ENCODE measurements around the gene ZNF468. TPM values are rescaled to one million over a fixed set of nuclear protein-coding genes. Genes with fewer than 3 reads are reported as not detected.
"Not testable (repeated sequence)": the region's sequence is repeated elsewhere in the genome, so short reads cannot be mapped to it uniquely, and the experiment has no call there.

The ZNF468 gene
- polyA plus RNA-seq, 1 experiment = 19.1 TPM

DNA sequence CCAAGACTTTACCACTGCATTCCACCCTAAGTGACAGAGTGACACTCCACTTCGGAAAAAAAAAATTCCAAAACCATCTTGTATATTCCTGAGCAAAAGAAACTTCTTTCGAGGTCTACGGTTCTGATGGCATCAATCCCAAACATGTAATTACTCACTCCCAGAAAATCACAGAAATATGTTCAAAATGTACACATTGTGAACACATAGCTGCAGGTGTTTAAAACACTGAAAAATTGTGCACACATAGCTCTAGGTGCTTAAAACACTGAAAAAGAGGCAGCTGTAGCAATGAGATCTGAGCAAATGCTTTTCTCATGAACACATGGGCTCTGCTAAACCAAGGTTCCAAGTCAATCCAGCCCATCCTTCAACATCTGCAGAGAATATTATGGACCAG, 14.0 kb upstream of the ZNF468 start:
- POLR2A ChIA-PET = no interaction called here
- H3K27me3 ChIP-seq (ENCODE audit: control insufficient read depth, insufficient read depth, low read length) = no peaks in the 10 kb centered on the region
- no peak overlapping the region for H3K4me3 ChIP-seq (ENCODE audit: low read depth, low read length)
- CTCF ChIA-PET = no interaction called here
- H3K9me3 ChIP-seq (ENCODE audit: control insufficient read depth, insufficient read depth, low read length) = peaks cover 16% of the 10 kb centered on the region
- no peak overlapping the region for H3K27ac ChIP-seq (ENCODE audit: low read depth, low read length)
- no peak for TF ChIP-seq CTCF (IDR thresholded peaks at IDR 0.05; ENCODE audit: low read depth, low read length)
- no peak for DNase-seq (ENCODE audit: low read depth, low spot score)

- H3K27ac ChIP-seq (ENCODE audit: low read depth, low read length); POLR2A ChIA-PET; CTCF ChIA-PET: not testable (repeated sequence)
Measured at GRCh38 chr19:52868031-52868430, 10.6 kb upstream of the ZNF468 start.

DNA sequence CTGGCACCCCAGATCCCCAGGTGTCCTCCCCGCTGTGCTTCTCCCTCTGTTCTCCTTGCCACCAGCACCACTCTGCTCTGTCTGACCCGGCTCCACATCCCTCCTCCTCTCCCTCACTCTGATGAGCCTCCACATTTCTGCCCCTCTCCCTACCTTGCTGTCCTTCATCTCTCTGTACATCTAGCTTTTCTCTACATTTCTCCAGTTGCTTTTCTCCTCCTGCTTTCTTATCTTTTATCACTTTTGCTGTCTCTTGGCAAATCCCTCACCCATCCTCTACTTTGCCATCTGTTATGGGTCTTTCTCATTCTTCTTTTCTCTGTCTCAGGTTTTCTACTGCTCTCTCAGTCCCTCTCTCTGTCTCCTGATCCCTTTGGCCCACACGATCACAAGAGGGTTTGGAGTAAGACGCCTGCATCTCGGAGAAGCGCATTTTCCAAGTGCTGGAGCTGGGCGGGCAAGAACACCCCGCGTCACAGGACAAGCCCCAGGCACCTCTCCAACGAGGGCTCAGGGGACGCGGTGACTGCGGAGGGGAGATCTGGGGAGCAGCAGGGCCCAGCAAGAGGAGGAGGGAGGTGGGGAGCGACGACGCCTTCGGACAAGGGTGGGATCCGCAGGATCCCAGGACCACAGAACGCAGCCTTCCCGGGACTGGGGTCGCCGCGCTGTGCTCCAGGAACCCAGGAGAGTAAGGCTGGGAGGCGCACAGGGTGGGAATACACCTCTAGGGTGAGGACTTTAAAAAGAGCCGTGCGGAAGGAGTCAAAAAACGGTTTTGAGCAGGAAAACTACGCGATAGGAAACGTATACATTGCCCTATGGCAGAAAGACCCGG, 660 bp downstream of the ZNF468 start:
- CTCF ChIA-PET; H3K9me3 ChIP-seq (ENCODE audit: control insufficient read depth, insufficient read depth, low read length); H3K27me3 ChIP-seq (ENCODE audit: control insufficient read depth, insufficient read depth, low read length); DNase-seq (ENCODE audit: low read depth, low spot score): not testable (repeated sequence)
- Histone ChIP-seq H3K4me3 (ENCODE audit: low read depth, low read length) (peak overlapping the region; percentile 73), H3K27ac (ENCODE audit: low read depth, low read length) (peak overlapping the region; percentile 83)
- POLR2A ChIA-PET = interaction anchor here (0.7 kb wide), 1 partner anchor 87 kb away, joined by 3 read pairs; no protein-coding TSS in a partner anchor

More at GRCh38 chr19:52868031-52868430, 10.6 kb upstream of the ZNF468 start:
- peaks cover 20% of the 10 kb centered on the region; the same call in 1 of the 2 replicates for H3K9me3 ChIP-seq (ENCODE audit: control insufficient read depth, insufficient read depth, low read length)
- DNase-seq (ENCODE audit: low read depth, low spot score); H3K27me3 ChIP-seq (ENCODE audit: control insufficient read depth, insufficient read depth, low read length); H3K4me3 ChIP-seq (ENCODE audit: low read depth, low read length): not testable (repeated sequence)

GRCh38 chr19:52847352-52847751, 10.1 kb downstream of the ZNF468 start:
- POLR2A ChIA-PET; H3K4me3 ChIP-seq (ENCODE audit: low read depth, low read length); DNase-seq (ENCODE audit: low read depth, low spot score); H3K27ac ChIP-seq (ENCODE audit: low read depth, low read length); H3K27me3 ChIP-seq (ENCODE audit: control insufficient read depth, insufficient read depth, low read length); CTCF ChIA-PET: not testable (repeated sequence)
- H3K9me3 ChIP-seq (ENCODE audit: control insufficient read depth, insufficient read depth, low read length) = peaks cover 53% of the 10 kb centered on the region

GRCh38 chr19:52840825-52841465, 16.5 kb downstream of the ZNF468 start:
- H3K4me3 ChIP-seq (ENCODE audit: low read depth, low read length); POLR2A ChIA-PET; H3K27me3 ChIP-seq (ENCODE audit: control insufficient read depth, insufficient read depth, low read length); DNase-seq (ENCODE audit: low read depth, low spot score); H3K27ac ChIP-seq (ENCODE audit: low read depth, low read length); CTCF ChIA-PET: not testable (repeated sequence)
- H3K9me3 ChIP-seq (ENCODE audit: control insufficient read depth, insufficient read depth, low read length) = peaks cover 50% of the 10 kb centered on the region

GRCh38 chr19:52834289-52834688, 23.1 kb downstream of the ZNF468 start:
- POLR2A ChIA-PET; H3K27ac ChIP-seq (ENCODE audit: low read depth, low read length); DNase-seq (ENCODE audit: low read depth, low spot score); CTCF ChIA-PET; H3K27me3 ChIP-seq (ENCODE audit: control insufficient read depth, insufficient read depth, low read length); H3K4me3 ChIP-seq (ENCODE audit: low read depth, low read length): not testable (repeated sequence)
- peaks cover 45% of the 10 kb centered on the region for H3K9me3 ChIP-seq (ENCODE audit: control insufficient read depth, insufficient read depth, low read length)

DNA sequence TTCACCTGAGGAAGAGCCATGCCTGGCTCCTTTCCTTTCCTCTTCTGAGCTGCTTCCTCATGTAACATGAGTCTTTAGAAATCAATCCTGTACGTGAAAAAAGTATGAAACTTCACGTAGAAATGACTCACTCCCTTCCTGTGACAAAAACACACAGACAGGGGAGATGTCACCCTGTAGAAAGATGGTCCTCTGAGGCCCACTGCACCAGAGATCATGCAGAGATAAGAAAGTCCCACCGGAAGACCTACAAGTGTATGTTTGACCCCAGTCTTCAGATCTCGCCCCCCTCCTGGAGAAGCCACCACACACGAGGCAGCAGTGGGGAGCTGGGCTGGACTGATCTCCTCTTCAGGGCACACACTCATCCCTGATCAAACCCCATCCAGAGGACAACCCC, 23.9 kb downstream of the ZNF468 start:
- H3K27me3 ChIP-seq (ENCODE audit: control insufficient read depth, insufficient read depth, low read length); H3K27ac ChIP-seq (ENCODE audit: low read depth, low read length); CTCF ChIA-PET; DNase-seq (ENCODE audit: low read depth, low spot score); POLR2A ChIA-PET; H3K4me3 ChIP-seq (ENCODE audit: low read depth, low read length): not testable (repeated sequence)
- H3K9me3 ChIP-seq (ENCODE audit: control insufficient read depth, insufficient read depth, low read length) = peaks cover 43% of the 10 kb centered on the region

GRCh38 chr19:52829866-52830265, 27.6 kb downstream of the ZNF468 start:
- H3K27me3 ChIP-seq (ENCODE audit: control insufficient read depth, insufficient read depth, low read length); CTCF ChIA-PET; DNase-seq (ENCODE audit: low read depth, low spot score); H3K27ac ChIP-seq (ENCODE audit: low read depth, low read length); H3K4me3 ChIP-seq (ENCODE audit: low read depth, low read length); POLR2A ChIA-PET: not testable (repeated sequence)
- H3K9me3 ChIP-seq (ENCODE audit: control insufficient read depth, insufficient read depth, low read length) = peaks cover 46% of the 10 kb centered on the region

Data from AG04450 (cell line).